GM23248 (cell line): Measurements from ENCODE around the gene ARFGAP2. TPM values are rescaled to one million over a fixed set of nuclear protein-coding genes. Genes with fewer than 3 reads are reported as not detected.

Experiments used
- DNase-seq: peaks from one replicate; pipeline ENCODE4 v3.0.0-alpha.2; 2015
- H2AFZ ChIP-seq: fragments of 200-600 bp; sonication (generic); 2 replicates; pipeline ENCODE4 v1.6.1; 2016; ENCODE audit warnings: antibody characterized with exemption
- H3F3A ChIP-seq: fragments of 200-600 bp; sonication (generic); 2 replicates; pipeline ENCODE4 v1.6.1; 2016; ENCODE audit warnings: mild to moderate bottlenecking, antibody characterized with exemption, mixed run types; ENCODE audit not compliant: insufficient read depth
- H3K27ac ChIP-seq: fragments of 200-600 bp; sonication (generic); 2 replicates; pipeline ENCODE4 v1.5.1; 2016; ENCODE audit warnings: mild to moderate bottlenecking
- H3K27me3 ChIP-seq: fragments of 200-600 bp; sonication (generic); replicated peaks from 2 replicates; pipeline ENCODE4 v1.6.1; 2016; ENCODE audit warnings: mild to moderate bottlenecking; ENCODE audit not compliant: insufficient read depth
- H3K36me3 ChIP-seq: fragments of 200-600 bp; sonication (generic); 2 replicates; pipeline ENCODE4 v1.6.1; 2016; ENCODE audit warnings: low read depth, mild to moderate bottlenecking
- H3K4me1 ChIP-seq: fragments of 200-600 bp; sonication (generic); 2 replicates; pipeline ENCODE4 v1.6.1; 2016; ENCODE audit warnings: mild to moderate bottlenecking; ENCODE audit not compliant: insufficient read depth
- H3K4me2 ChIP-seq: fragments of 200-600 bp; sonication (generic); one replicate; pipeline ENCODE4 v1.6.1; 2016; ENCODE audit warnings: mild to moderate bottlenecking; ENCODE audit not compliant: unreplicated experiment
- H3K4me3 ChIP-seq: fragments of 200-600 bp; sonication (generic); 2 replicates; pipeline ENCODE4 v1.5.1; 2016; ENCODE audit warnings: mild to moderate bottlenecking
- H3K79me2 ChIP-seq: fragments of 200-600 bp; sonication (generic); 2 replicates; pipeline ENCODE4 v1.6.1; 2016; ENCODE audit warnings: mild to moderate bottlenecking; ENCODE audit not compliant: insufficient read depth
- H3K9ac ChIP-seq: fragments of 200-600 bp; sonication (generic); 2 replicates; pipeline ENCODE4 v1.6.1; 2016; ENCODE audit warnings: mild to moderate bottlenecking
- H3K9me2 ChIP-seq: fragments of 200-600 bp; sonication (generic); 2 replicates; pipeline ENCODE4 v1.6.1; 2016; ENCODE audit warnings: mixed run types, mild to moderate bottlenecking, moderate library complexity; ENCODE audit not compliant: insufficient read depth
- H3K9me3 ChIP-seq: fragments of 200-600 bp; sonication (generic); one replicate; pipeline ENCODE4 v1.6.1; 2017; ENCODE audit warnings: low read depth
- H4K20me1 ChIP-seq: fragments of 200-600 bp; sonication (generic); 2 replicates; pipeline ENCODE4 v1.6.0; 2016; ENCODE audit not compliant: insufficient read depth
- EZH2 ChIP-seq: fragments of 200-600 bp; sonication (generic); IDR thresholded peaks from 2 replicates; pipeline ENCODE4 v1.6.1; 2018; ENCODE audit warnings: antibody characterized with exemption, mild to moderate bottlenecking; ENCODE audit not compliant: insufficient read depth, poor library complexity, severe bottlenecking
- EZH2phosphoT487 ChIP-seq: fragments of 200-600 bp; sonication (generic); IDR thresholded peaks from 2 replicates; pipeline ENCODE4 v1.6.1; 2018; ENCODE audit warnings: antibody characterized with exemption, moderate library complexity, mild to moderate bottlenecking, low read depth; ENCODE audit not compliant: insufficient read depth
- WGBS, 2 experiments: methylation state at CpG; one replicate each; pipeline ENCODE4 v1.1.6; 2015 to 2017; ENCODE audit warnings: low lambda C conversion rate in 2 of 2, low coverage in 1 of 2; ENCODE audit errors: missing lambda C conversion rate in 2 of 2; 5-methylcytosine and 5-hydroxymethylcytosine counted together
- in situ Hi-C: fragments of 300-500 bp; cut with MboI; formaldehyde crosslinking; loops from 2 replicates; pipeline ENCODE4 v1.15.0; 2020
- polyA plus RNA-seq: library from polyadenylated mRNA; unstranded; fragments of >200 nt; fragmentation: Nextera tagmentation; extraction: Ambion mirVana; gene quantifications from 2 replicates; pipeline ENCODE4 v1.2.1, GENCODE V29; 2016
- total RNA-seq: library from RNA; depleted of rRNA; stranded (reverse); fragments of >200 nt; shearing (Covaris generic); gene quantifications from 2 replicates; pipeline ENCODE4 v1.2.3, GENCODE V29; 2014

ARFGAP2 gene
- total and polyA plus RNA-seq, 2 experiments from 2014 or later: 45.7 to 131 TPM

GRCh38 chr11:47183031-47183856 lies 6.6 kb upstream of the ARFGAP2 start:
- 88 to 92% methylated on average over 21 to 25 of the region's 25 CpGs for WGBS, 2 experiments

GRCh38 chr11:47182380-47182779 lies 5.7 kb upstream of the ARFGAP2 start:
- Histone ChIP-seq H3K27me3 (no peaks in the 10 kb centered on the region), H3K9ac (no peak overlapping the region), H3F3A (no peaks in the 10 kb centered on the region), H3K36me3 (no peaks in the 10 kb centered on the region), H3K4me1 (peaks cover 6% of the 10 kb centered on the region), H3K79me2 (no peaks in the 10 kb centered on the region), H3K9me3 (no peaks in the 10 kb centered on the region), H2AFZ (no peak overlapping the region), H3K27ac (no peak overlapping the region), H4K20me1 (no peaks in the 10 kb centered on the region), H3K9me2 (no peaks in the 10 kb centered on the region), H3K4me2 (no peak overlapping the region), H3K4me3 (no peak overlapping the region)
- WGBS, 2 experiments: 96 to 97% methylated on average over 17 of the region's 17 CpGs
- TF ChIP-seq EZH2: no peak
- no peak for TF ChIP-seq EZH2phosphoT487
- in situ Hi-C loops: no loop called here
- no peak for DNase-seq

More at GRCh38 chr11:47183031-47183856, 6.6 kb upstream of the ARFGAP2 start:
- no peak overlapping the region for H3K4me2 ChIP-seq
- H3K79me2 ChIP-seq: no peaks in the 10 kb centered on the region
- no peak for DNase-seq
- no peaks in the 10 kb centered on the region for H4K20me1 ChIP-seq
- H3K4me3 ChIP-seq: no peak overlapping the region
- in situ Hi-C loops: no loop called here
- no peaks in the 10 kb centered on the region for H3K4me1 ChIP-seq
- no peak overlapping the region for H3K9ac ChIP-seq
- no peak for TF ChIP-seq EZH2phosphoT487
- TF ChIP-seq EZH2: no peak
- H3K36me3 ChIP-seq: no peaks in the 10 kb centered on the region
- no peaks in the 10 kb centered on the region for H3K27me3 ChIP-seq
- H2AFZ ChIP-seq: no peak overlapping the region
- no peaks in the 10 kb centered on the region for H3K9me3 ChIP-seq
- H3F3A ChIP-seq: 0 out of 2 replicates have a peak, but pooled peaks cover 3% of the 10 kb centered on the region
- H3K9me2 ChIP-seq: no peaks in the 10 kb centered on the region
- no peak overlapping the region for H3K27ac ChIP-seq

- no peaks in the 10 kb centered on the region for H3F3A ChIP-seq
- no peak overlapping the region for H3K9ac ChIP-seq
- 96 to 97% methylated on average over 6 of the region's 6 CpGs for WGBS, 2 experiments
- TF ChIP-seq EZH2phosphoT487 (no peak), EZH2 (no peak)
- H3K4me3 ChIP-seq: no peak overlapping the region
- no peak for DNase-seq
- in situ Hi-C loops: no loop called here
- H3K4me2 ChIP-seq: no peak overlapping the region
- no peaks in the 10 kb centered on the region for H3K36me3 ChIP-seq
- H4K20me1 ChIP-seq: no peaks in the 10 kb centered on the region
- H3K79me2 ChIP-seq: peaks cover 4% of the 10 kb centered on the region
- H3K4me1 ChIP-seq: peaks cover 6% of the 10 kb centered on the region
- no peaks in the 10 kb centered on the region for H3K27me3 ChIP-seq
- no peaks in the 10 kb centered on the region for H3K9me2 ChIP-seq
- H3K27ac ChIP-seq: no peak overlapping the region
- H3K9me3 ChIP-seq: no peaks in the 10 kb centered on the region
- no peak overlapping the region for H2AFZ ChIP-seq
Measured at GRCh38 chr11:47181271-47181670, 4.6 kb upstream of the ARFGAP2 start.

GRCh38 chr11:47180006-47180787 lies 3.5 kb upstream of the ARFGAP2 start:
- H3K27ac ChIP-seq: no peak overlapping the region
- H3F3A ChIP-seq: no peaks in the 10 kb centered on the region
- WGBS, 2 experiments: 91% methylated on average over 33 to 35 of the region's 35 CpGs
- in situ Hi-C loops: no loop called here
- H3K4me2 ChIP-seq: no peak overlapping the region
- H2AFZ ChIP-seq: no peak overlapping the region
- no peaks in the 10 kb centered on the region for H3K27me3 ChIP-seq
- no peaks in the 10 kb centered on the region for H3K9me3 ChIP-seq
- no peak overlapping the region for H3K9ac ChIP-seq
- H3K4me1 ChIP-seq: peaks cover 11% of the 10 kb centered on the region
- TF ChIP-seq EZH2 (no peak), EZH2phosphoT487 (no peak)
- no peaks in the 10 kb centered on the region for H4K20me1 ChIP-seq
- peaks cover 14% of the 10 kb centered on the region for H3K79me2 ChIP-seq
- DNase-seq: no peak
- H3K4me3 ChIP-seq: no peak overlapping the region
- H3K36me3 ChIP-seq: no peaks in the 10 kb centered on the region
- H3K9me2 ChIP-seq: no peaks in the 10 kb centered on the region
